Lower leg skin (tissue), 3 donors: Measurements from ENCODE around the gene TCP11.

Experiments used
- CTCF ChIP-seq, 3 donors: fragments of 450-650 bp; IDR thresholded peaks; one replicate each; pipeline ENCODE4 v1.5.1; 2016; ENCODE audit warnings: antibody characterized with exemption in 3 of 3, mild to moderate bottlenecking in 3 of 3, moderate library complexity in 2 of 3
- POLR2A ChIP-seq, 2 donors: fragments of 450-650 bp; IDR thresholded peaks; one replicate each; pipeline ENCODE4 v1.6.1; 2016 to 2017; ENCODE audit warnings: antibody characterized with exemption in 2 of 2, mild to moderate bottlenecking in 1 of 2, moderate library complexity in 1 of 2

GRCh38 chr6:35094183-35094582 lies 47.0 kb downstream of the TCP11 start:
- no peak for TF ChIP-seq POLR2A (IDR thresholded peaks at IDR 0.05)
- no peak for TF ChIP-seq CTCF (IDR thresholded peaks at IDR 0.05)
